H1 (cell line): ENCODE measurements around the gene UTRN. TPM values are rescaled to one million over a fixed set of nuclear protein-coding genes. Genes with fewer than 3 reads are reported as not detected.

Source experiments
- CTBP2 ChIP-seq: IDR thresholded peaks from 2 replicates; pipeline ENCODE4 v1.7.0; 2011; ENCODE audit warnings: borderline replicate concordance, mild to moderate bottlenecking, moderate library complexity, mixed read lengths, low read length; ENCODE audit not compliant: insufficient read depth, insufficient read length
- MAFK ChIP-seq: IDR thresholded peaks from 2 replicates; pipeline ENCODE4 v1.6.1; 2012; ENCODE audit warnings: low read depth, mild to moderate bottlenecking, improper control_type of control experiment, low read length
- polyA plus RNA-seq, 7 experiments: library from polyadenylated mRNA; depleted of rRNA in 3 of 7; stranded (reverse) in 5 of 7; unstranded in 2 of 7; fragments of >200 nt in 5 of 7; fragments of 200-250 nt in 2 of 7; gene quantifications; 1 replicate in 5 of 7; 2 replicates in 1 of 7; 4 replicates in 1 of 7; pipeline versions ENCODE4 v1.2.1 to v1.2.3, GENCODE V29; 2011 to 2013; ENCODE audit warnings: missing spikeins in 2 of 7, mixed read lengths in 2 of 7
- total RNA-seq: library from RNA; stranded (reverse); fragmentation: NEBNext Ultra II Directional; extraction: Animal tissue kit (Norgen Biotek cat#: 25700); gene quantifications from 2 replicates; pipeline ENCODE4 v1.2.1, GENCODE V29; 2021

UTRN gene
- total and polyA plus RNA-seq, 2 of the 8 experiments (the other 6 are each of a cell fraction or from before 2014, with no cell fraction given) = 25.0 to 112 TPM

GRCh38 chr6:144326393-144326792 is 41.3 kb downstream of the UTRN start (continued):
- TF ChIP-seq MAFK (no peak), CTBP2 (no peak)
